Measurements from ENCODE around the gene SHISAL2A.

The SHISAL2A gene

GRCh38 chr1:52706136-52706670, 73.2 kb downstream of the SHISAL2A start:
- no peak for TF ChIP-seq TCF12 (IDR thresholded peaks at IDR 0.05; ENCODE audit: low read depth)
- no peak for TF ChIP-seq USF1 (IDR thresholded peaks at IDR 0.05)
- no peak for TF ChIP-seq CREB1 (IDR thresholded peaks at IDR 0.05; ENCODE audit: low read depth)
- no peak for TF ChIP-seq EP300 (IDR thresholded peaks at IDR 0.05; ENCODE audit: borderline replicate concordance)
- no peak for TF ChIP-seq FOXM1 (IDR thresholded peaks at IDR 0.05; ENCODE audit: borderline replicate concordance, low read depth)
- no peak for TF ChIP-seq CEBPB (IDR thresholded peaks at IDR 0.05)
- TF ChIP-seq EGR1 (IDR thresholded peaks at IDR 0.05): no peak
- TF ChIP-seq TAF1 (IDR thresholded peaks at IDR 0.05; ENCODE audit: low read depth): no peak
- TF ChIP-seq TEAD4 (IDR thresholded peaks at IDR 0.05): no peak
- no peak for TF ChIP-seq NFIC (IDR thresholded peaks at IDR 0.05)
- TF ChIP-seq MAX (IDR thresholded peaks at IDR 0.05): no peak
- no peak for TF ChIP-seq YY1 (IDR thresholded peaks at IDR 0.05; ENCODE audit: low read depth)
- no peak for TF ChIP-seq REST (IDR thresholded peaks at IDR 0.05; ENCODE audit: low read depth)
- no peak for TF ChIP-seq ZBTB7A (IDR thresholded peaks at IDR 0.05; ENCODE audit: low read depth)
- no peak for TF ChIP-seq RAD21 (IDR thresholded peaks at IDR 0.05; ENCODE audit: low read depth)
